LNCAP (cell line): ENCODE measurements around the gene TIMM13.

Experiments used
- CTCF ChIP-seq: fragments of 450-650 bp; IDR thresholded peaks from 2 replicates; pipeline ENCODE4 v1.5.1; 2017; ENCODE audit warnings: mild to moderate bottlenecking

TIMM13 gene

GRCh38 chr19:2455851-2456570, 28.6 kb upstream of the TIMM13 start:
- no peak for TF ChIP-seq CTCF

- TF ChIP-seq CTCF: no peak
Observed at GRCh38 chr19:2454962-2455850, 27.8 kb upstream of the TIMM13 start.

GRCh38 chr19:2454199-2454961, 27.0 kb upstream of the TIMM13 start:
- no peak for TF ChIP-seq CTCF

- no peak for TF ChIP-seq CTCF
Observed at GRCh38 chr19:2453431-2454025, 26.1 kb upstream of the TIMM13 start.

DNA sequence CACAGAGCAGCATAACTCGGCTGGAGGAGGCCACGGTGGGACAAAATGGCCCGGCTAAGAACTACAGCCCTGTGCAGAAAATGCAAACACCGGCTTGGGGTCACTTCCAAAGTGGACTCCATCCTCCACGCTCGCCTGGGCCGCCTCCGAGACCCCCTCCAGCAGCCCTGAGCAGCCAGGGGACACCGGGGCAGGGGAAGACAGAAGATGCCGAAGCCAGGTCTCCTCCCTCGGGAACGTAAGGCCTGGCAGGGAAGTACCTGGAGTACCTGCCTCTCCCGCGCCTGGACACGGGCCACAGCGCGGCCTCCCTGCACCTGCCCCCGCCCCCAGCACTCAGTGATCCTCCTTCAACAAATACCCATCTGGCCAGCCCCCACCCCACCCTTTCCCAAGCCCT, 24.4 kb upstream of the TIMM13 start:
- no peak for TF ChIP-seq CTCF

DNA sequence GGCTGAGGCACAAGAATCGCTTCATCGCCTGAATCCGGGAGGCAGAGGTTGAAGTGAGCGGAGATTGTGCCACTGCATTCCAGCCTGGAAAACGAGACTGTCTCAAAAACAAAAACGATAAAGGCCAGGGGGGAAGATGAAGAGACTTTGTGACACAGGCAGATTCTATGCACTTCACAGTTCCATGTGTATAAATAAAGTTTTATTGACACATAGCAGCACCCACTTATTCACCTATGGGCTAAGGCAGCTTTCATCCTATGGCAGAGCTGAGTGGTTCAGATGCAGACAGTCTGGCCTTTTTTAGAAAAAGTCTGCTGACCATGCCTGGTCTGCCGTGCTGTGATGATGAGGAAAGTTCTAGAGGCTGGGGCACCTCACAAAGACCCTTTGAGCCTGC, 23.8 kb upstream of the TIMM13 start:
- TF ChIP-seq CTCF: no peak

GRCh38 chr19:2449019-2449418, 21.6 kb upstream of the TIMM13 start:
- no peak for TF ChIP-seq CTCF
